GM19043 (cell line): ENCODE measurements around the gene TMEM37.

ENCODE experiments used
- ATAC-seq: cut with Tn5 transposase; IDR thresholded peaks from one replicate; pipeline ENCODE4 v1.9.1; 2021; ENCODE audit warnings: low read depth; ENCODE audit not compliant: unreplicated experiment

Gene TMEM37

DNA sequence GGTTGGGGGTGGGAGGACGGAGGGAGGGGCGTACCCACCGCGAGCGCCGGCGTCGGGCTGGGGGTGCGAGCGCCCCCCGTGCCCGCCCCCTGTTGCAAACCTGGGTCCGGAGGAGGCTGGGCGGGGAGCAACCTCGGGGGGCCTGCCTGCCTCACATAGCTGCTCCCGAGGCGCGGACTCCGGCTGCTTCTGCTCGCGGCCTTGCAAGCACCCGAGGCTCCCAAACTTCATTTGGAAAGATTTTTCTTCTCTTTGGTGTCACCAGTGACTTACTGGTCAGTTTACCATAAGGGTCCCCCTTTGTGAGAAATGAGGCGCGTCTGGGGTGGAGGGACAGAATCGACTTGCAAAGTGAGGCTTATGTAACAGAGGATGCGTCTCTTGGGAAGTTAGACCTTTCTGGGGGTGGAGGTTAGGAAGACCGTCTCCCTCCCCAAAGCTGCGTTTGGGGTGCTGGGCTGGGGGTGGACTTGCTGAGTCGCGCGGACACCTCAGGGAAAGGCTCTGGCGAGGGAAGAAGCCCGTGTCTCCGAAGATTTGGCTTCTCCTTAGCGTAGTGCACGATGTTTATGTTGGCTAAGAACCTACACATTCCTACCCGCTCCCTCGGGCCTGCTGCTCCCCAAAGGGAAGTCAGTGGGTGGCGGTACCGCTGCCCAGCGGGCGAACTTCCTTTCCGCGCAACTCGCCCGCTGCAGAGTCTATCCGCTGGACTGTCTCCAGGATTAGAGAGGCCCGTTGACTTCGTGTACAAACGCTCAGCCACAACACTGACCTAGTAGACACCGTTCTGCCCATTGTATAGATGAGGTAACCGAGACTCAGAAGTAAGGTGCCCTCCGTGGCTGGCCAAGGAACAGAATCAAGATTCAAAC, 559 bp downstream of the TMEM37 start:
- no peak for ATAC-seq

DNA sequence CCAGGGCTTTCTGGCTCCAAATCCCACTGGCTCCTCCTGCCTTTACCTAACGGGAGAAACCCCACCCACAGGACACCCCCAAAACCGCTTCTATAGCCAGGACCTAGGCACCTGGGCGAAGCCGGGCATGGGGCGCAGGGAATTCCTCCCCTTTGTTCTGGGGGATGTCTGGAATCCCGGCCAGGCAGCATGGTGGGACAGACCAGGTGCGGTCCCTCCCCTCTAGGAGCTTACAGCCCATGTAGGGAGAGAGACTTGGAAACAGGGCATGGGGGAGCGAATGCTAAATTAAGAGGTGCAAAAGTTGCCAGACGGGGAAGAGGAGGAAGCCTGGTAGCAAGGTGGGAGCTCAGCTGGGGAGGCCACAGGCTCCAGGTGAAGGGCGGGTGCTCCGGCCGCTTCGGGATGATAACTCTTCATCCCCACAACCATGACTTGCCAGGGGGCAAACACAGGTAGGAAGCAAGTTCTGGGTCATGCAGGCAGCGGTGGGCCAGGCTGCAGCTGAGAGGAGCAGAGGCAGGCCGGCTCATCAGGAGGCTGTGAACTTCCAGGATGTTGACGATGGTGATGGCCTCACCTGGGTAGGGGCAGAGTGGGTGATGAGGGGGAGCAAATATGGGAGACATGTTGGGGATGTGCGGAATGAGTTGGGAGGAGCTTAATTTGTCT, 1.3 kb downstream of the TMEM37 start:
- ATAC-seq: no peak

DNA sequence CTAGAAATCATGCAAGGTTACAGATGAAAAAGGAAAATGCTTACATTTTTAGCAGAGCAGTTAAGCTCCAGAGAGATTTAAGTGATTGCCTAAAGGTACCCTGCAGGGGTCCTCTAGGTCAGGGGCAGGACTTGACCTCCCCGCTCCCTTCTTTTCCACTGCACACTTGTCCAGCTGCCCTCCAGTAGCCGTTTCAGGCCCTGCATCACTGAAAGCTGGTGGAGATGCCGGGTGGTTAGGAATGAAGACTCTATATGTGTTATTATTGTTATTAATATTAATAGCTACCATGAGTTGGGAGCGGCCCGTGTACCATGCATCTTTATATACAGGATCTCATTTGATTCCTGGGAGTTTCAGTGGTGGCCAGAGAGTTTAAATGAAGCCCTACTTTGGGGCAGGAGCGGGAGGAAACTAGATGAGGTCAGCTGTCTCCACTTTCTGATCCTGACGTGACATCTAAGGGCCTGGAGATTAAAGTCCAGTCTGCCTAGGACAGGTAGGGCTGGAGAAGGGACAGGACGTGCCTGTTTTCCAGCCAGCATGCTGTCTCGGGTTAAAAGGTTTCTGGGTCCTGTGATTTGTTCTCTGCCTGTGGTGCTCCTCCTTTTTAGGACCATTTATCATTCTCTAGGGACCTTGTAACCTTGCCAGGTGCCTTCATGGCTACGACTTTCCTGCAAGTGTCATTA, 2.1 kb downstream of the TMEM37 start:
- ATAC-seq: no peak

DNA sequence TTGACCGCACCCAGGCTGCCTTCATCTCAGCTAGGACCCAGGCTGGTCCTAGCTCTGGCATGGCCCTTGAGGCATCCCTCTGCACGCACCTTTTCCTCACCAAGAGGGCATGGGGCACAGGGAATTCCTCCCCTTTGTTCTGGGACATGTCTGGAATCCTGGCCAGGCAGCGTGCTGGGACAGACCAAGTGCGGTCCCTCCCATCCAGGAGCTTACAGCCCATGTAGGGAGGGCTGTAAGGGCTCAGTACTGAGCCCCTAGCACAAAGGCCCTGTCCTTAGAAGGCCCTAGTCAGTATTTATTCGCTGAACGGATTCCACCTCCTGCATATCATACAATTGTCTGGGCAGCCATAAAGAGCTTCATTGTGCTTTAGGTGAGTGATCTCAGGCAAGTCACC, 3.0 kb downstream of the TMEM37 start:
- ATAC-seq: no peak

DNA sequence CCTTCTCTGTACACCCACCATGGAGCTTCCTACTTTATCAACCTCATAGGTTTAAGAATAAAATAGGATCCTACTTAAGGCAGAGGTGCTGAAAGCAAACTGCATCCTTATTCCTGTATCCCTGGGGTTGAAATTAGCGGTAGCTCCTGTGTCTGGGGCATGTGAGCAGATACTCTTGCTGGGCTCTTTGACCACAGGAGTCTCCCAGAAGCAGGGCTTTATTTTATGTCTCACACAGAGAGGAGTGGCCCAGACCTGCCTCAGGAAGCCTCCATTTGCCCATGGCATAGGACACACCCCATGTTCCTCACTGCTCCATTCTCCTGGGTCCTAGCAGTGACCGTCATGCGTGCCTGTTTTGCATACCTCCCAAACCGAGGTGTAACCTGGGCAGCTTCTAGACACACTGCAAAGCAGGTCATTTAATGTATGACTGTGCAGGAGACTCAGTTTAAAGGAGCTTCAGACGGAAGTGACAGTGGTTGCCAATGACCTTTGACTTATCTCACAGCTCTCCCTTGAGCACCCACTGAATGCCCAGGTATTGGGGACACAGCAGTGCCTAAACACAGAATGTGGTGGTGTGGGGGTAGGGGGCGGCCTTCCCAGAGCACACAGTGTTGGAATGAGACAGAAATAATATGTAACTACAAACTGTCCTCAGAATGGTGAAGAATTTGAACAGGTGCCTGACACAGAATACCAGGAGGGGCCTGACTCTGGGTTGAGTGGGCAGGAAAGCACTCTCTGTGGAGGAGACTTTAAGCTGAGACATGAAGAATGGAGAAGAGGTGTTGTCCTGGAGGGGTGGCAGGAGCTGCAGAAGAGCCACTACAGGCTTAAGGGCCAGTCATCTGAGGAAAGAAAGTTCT, 3.7 kb downstream of the TMEM37 start:
- ATAC-seq: no peak

DNA sequence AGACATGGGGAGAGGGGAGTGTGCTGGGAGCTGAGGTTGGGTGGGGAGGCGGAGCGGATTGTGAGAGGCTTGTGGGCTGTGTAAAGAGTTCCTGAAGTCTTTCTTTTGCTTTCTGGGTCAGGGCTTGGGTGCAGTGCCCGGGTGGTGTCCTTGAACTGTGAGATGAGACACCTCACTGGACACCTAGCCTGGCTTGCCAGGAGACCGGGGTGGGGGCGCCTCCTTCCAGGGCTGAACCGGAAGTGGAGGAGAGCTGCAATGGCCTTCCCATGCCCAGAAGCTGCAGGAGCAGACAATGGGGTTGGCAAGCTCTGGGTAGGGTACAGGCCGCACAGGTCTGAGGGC, 4.3 kb downstream of the TMEM37 start:
- no peak for ATAC-seq

DNA sequence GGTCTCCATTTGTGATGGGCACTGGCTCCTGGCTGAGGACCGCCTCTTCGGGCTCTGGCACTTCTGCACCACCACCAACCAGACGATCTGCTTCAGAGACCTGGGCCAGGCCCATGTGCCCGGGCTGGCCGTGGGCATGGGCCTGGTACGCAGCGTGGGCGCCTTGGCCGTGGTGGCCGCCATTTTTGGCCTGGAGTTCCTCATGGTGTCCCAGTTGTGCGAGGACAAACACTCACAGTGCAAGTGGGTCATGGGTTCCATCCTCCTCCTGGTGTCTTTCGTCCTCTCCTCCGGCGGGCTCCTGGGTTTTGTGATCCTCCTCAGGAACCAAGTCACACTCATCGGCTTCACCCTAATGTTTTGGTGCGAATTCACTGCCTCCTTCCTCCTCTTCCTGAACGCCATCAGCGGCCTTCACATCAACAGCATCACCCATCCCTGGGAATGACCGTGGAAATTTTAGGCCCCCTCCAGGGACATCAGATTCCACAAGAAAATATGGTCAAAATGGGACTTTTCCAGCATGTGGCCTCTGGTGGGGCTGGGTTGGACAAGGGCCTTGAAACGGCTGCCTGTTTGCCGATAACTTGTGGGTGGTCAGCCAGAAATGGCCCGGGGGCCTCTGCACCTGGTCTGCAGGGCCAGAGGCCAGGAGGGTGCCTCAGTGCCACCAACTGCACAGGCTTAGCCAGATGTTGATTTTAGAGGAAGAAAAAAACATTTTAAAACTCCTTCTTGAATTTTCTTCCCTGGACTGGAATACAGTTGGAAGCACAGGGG, 5.5 kb downstream of the TMEM37 start:
- no peak for ATAC-seq

DNA sequence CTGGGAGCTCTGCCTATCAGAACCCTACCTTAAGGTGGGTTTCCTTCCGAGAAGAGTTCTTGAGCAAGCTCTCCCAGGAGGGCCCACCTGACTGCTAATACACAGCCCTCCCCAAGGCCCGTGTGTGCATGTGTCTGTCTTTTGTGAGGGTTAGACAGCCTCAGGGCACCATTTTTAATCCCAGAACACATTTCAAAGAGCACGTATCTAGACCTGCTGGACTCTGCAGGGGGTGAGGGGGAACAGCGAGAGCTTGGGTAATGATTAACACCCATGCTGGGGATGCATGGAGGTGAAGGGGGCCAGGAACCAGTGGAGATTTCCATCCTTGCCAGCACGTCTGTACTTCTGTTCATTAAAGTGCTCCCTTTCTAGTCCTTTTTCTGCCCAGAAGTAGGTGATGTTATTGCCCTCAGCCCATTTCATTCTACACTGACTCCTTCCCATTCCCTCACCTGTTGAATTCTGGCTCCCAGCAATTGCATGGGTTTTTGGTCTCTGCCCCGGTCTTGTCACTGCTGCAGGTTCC, 6.5 kb downstream of the TMEM37 start:
- no peak for ATAC-seq

DNA sequence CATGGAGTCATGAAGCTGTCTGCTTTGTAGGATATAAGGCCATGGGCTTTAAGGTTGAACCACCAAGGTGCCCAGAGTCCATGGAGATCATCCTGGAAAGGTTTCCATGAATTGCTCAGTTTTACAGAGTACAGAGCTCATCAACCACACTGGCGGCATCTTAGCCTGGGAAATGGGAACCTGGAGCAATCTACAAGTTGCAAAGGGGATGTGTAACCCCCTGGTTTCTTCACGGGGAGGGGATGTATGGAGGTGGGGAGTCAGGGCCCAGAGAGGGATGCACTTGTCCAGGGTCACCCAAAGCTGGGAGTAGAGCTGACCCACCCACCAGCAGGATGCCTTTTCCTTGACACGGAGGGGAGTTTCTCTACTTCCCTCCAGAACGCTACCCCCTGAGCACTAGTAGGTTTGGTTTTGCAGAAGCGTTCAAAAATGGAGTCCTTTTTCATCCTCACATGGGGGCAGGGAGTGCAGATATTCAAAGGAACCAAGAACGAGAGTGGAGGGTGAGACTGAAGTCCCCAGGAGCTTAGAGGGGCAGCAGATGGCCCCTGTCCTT, 7.2 kb downstream of the TMEM37 start:
- no peak for ATAC-seq

DNA sequence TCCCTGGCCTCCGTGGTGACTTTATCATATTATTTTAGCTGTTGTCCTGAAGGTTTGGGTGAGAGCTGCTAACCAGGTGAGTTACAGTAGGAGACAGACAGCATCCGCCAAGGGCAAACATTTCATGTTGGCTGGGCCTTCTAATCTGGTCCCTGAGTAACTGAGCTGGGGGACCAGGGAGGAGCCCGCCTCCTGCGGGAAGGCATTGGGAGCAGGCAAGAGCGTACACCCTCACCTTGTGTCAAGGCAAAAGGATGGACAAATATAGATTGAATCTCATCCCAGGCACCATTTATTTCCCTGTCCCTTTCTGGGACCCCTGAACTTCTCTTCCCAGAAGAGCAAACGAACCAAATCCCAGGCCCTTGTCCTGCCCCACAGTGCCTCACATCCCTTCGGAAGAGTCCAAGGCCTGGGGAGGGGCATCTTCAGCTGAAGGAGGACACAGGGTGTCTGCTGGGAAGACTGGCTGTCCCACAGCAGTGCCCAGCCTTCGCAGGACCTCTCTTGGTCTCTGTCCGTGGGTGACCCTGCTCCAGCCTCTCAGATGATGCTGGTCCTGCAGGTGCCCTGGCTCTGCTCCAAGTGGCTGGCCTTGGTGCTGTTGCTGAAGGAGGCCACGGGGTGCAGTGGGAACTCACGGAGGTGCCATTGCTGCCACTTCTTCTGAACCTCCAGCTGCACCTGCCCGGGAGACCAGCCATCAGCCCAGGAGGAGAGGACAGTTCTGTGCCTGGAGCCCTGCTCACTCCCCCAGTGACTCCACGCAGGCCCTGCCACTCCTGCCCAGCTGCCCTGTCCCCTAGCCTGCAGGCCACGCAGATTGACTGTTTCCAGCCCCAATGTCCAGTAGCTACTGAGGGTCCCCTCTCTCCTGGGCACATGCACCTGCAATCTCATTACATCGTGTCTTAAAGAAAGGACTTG, 8.2 kb downstream of the TMEM37 start:
- ATAC-seq: no peak

DNA sequence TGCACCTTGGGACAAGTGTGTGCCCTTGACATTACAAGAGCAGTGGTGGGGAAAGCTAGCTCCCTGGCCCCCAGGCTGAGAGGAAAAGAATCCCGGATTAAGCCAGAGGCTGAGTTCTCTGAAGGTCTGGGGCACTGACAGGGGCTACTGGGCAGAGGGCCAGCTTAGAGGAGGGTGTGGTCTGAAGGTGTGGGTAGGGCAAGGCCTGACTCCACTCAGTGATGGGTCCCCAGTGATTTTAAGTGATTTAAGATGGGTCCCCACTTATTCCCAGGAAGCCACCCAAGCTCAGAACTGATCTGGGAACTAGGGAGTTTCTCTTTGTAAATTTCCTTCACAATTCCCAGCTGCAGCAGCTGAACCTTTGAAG, 8.8 kb downstream of the TMEM37 start:
- no peak for ATAC-seq

DNA sequence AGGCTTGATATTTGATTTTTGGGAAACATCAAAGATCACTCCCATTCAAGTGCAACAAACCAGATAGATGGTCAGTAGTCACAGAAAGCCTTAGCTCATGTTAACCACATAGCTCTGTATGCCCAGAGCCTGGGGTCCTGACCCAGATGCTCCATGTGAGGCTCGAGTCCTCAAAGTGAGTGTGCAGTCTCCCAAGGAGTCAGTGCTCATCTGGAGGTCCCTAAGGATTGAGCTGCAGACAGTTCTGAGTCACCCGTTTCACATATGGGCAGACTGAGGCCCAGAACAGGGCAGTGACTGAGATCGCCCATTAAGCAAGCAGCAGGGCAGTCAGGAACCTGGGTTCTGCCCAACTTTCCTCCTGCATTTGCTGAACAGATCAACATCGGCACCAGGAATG, 9.2 kb downstream of the TMEM37 start:
- no peak for ATAC-seq

DNA sequence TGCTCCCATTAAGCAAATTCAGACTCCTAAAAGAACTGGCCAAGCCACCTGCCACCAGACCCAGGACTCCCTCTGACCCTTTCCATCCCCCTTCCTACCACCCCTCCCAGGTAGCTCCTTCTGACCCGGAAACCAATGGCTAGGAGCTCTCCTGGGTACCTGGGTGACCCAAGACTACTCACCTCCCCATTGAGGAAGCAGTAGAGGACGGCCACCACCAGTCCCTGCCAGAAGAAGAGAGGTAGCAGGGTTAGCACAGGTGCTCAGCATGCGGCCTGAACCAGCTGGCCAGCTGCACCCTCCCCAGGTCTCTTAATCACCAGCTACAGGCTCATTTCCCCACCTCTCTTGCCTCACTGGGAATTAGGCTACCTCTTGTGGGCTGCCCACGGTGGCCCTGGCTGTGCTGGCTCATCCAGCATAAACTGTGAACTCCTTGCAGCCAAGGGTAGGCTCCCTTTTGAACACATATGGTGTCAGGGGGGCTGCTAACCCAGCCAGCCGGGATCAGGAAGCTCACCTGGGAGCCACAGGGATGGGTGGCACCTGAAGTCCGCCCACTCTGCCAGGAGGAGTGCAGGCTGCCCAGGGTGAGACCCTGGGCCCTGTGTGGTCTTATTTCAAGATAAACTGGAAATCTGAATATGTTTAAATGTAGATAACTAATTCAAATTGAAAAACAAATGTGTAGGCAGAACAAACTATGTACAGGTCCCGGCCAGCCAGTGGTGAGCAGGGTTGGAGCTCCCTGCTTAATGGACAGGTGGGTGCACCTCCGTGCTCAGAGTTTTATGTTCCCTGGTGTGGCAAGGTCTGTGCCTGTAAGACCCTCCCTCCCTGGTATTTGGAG, 9.9 kb downstream of the TMEM37 start:
- no peak for ATAC-seq

DNA sequence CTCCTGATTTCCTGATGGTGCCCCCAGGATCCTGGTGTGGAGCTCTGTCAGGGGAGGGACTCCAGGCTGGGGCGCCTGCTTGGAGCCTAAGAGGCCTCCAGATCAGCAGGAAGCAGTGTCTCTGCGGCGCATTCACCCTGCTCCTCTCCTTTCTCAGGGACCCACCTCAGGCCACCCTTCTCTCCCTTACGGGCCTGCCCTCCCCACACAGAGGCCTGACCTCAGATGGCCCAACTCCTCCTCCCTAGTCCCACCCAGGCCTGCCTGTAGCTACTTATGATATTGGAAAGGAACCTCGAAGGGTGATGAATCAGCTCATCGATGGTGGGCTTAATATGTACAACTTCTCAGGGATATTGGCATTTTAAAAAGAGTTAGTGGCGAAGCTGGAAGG, 10.6 kb downstream of the TMEM37 start:
- ATAC-seq: no peak

DNA sequence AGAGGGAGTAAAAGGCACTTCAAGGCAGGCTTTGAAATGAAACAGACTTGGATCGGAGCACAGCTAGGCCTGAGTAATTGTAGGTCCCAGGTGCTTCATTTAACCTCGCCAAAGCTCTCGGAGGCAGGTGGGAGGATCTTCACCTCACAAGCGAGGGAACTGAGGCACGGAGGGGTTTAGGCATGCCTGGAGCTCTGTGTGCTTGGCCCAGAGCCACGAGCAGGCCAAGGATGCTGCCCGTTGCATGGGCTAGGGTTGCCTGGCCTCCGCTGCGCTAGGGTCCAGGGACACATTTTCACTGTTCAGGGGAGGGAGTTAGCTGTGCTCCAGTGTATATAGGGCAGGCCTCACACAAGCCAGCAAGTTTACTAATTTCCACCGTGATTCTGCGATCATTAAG, 11.2 kb downstream of the TMEM37 start:
- no peak for ATAC-seq

DNA sequence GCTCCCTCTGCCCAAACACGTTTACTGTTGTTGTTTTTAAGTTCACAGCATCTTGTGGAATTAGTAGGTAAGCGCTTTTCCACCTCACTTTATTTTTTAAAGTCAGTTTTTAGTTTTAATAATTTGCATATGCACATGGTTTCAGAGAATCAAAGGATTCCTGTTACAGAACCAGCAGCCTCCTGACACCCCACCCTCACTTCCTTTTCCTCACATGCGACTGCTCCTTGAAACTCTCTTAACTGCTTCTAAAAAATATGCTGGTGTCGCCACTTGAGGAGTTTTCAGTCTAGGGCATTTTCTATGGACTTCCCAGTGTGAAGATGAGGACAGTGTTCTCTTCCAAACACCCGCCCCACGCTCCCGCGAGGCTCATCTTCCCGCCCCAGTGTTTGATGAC, 14.4 kb downstream of the TMEM37 start:
- no peak for ATAC-seq

DNA sequence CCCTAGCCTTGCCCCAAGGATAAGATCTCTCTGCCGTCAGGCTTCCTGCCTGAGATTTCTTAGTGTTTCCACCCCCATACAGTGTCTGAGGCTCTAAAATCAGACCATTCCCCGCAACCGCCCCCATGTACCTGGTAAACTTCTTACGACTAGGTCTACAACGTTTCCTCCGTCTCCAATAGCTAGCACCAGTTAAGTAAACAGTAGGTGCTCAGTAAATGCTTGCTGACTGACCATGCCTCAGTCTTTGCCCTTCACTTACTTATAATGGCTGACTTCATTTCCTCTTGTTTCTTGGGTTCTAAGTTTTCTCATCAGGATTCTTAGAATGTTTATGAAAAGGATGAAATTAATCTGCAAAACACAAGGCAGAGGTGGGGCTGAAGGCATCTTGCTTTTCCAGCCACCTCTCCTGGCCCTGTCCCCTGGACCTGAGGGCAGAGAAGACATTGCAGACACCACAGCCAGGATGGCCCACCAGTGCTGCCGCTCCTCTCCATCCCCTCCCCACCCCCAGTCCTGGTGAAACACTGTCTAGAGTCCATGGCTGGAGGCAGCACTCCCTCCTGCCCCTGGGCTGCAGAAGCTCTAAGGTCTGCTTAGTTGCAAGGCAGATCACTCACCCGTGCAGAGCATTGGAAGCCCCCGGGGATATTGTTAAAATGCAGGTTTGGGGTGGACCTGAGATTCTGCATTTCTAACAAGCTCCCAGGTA, 16.9 kb downstream of the TMEM37 start:
- ATAC-seq: no peak
